ENCODE results near the gene ERV3-1.
A peak's percentile ranks its signal among the peaks of the same experiment; 100 is the strongest.
"Not testable (repeated sequence)": the region's sequence is repeated elsewhere in the genome, so short reads cannot be mapped to it uniquely, and the experiment has no call there.

Gene ERV3-1

GRCh38 chr7:64947252-64948000, 59.1 kb downstream of the ERV3-1 start:
- DNase-seq (ENCODE audit: low read depth in 2 of 2), result no peak
- TF ChIP-seq CTCF (IDR thresholded peaks at IDR 0.05; ENCODE audit: low read depth, low read length), result no peak
- H3K4me3 ChIP-seq (replicated peaks in 1 of 2; ENCODE audit: low read depth in 2 of 2, low read length in 2 of 2), result peak overlapping the region; percentile 14 to 15

GRCh38 chr7:64946772-64947171, 59.7 kb downstream of the ERV3-1 start:
- DNase-seq (ENCODE audit: low read depth in 2 of 2), result peak in 1 of 2 donors; percentile 4
- TF ChIP-seq CTCF (IDR thresholded peaks at IDR 0.05; ENCODE audit: low read depth, low read length), result peak; percentile 11
- H3K4me3 ChIP-seq (replicated peaks in 1 of 2; ENCODE audit: low read depth in 2 of 2, low read length in 2 of 2), result no peak overlapping the region

DNA sequence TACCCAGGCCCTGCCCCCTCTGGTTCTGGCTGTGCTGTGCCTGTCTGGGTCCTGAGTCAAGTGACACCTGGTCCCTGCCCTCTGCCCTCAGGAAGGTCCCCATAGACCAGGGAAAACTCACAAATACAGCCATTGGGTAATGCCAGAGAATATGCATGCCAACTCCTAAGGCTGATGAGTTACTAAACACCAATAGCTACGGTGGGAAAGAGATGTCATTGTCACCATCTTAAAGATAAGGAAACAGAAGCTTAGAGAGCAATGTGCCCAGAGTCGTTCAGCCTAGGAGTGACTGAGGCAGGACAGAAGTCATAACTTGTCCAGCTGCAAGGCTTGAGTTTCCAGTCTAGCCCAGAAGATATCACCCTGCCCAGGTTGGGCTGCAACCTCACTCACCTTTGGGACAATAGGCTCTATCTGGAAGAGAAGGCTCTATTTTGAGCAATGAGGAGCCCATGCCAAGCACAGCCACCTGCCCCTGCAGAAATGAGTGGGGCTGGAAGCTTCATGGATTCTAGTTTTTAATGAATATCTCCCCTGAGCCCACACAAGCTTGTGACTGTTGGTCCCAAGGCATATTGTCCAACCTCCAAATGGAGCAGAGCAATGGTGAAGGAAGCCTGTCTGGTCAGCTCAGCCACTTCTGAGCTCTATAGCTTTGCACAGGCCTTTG, 60.8 kb downstream of the ERV3-1 start:
- no peak for DNase-seq (ENCODE audit: low read depth in 2 of 2)
- TF ChIP-seq CTCF (IDR thresholded peaks at IDR 0.05; ENCODE audit: low read depth, low read length), result no peak
- H3K4me3 ChIP-seq (replicated peaks in 1 of 2; ENCODE audit: low read depth in 2 of 2, low read length in 2 of 2), result no peak overlapping the region

DNA sequence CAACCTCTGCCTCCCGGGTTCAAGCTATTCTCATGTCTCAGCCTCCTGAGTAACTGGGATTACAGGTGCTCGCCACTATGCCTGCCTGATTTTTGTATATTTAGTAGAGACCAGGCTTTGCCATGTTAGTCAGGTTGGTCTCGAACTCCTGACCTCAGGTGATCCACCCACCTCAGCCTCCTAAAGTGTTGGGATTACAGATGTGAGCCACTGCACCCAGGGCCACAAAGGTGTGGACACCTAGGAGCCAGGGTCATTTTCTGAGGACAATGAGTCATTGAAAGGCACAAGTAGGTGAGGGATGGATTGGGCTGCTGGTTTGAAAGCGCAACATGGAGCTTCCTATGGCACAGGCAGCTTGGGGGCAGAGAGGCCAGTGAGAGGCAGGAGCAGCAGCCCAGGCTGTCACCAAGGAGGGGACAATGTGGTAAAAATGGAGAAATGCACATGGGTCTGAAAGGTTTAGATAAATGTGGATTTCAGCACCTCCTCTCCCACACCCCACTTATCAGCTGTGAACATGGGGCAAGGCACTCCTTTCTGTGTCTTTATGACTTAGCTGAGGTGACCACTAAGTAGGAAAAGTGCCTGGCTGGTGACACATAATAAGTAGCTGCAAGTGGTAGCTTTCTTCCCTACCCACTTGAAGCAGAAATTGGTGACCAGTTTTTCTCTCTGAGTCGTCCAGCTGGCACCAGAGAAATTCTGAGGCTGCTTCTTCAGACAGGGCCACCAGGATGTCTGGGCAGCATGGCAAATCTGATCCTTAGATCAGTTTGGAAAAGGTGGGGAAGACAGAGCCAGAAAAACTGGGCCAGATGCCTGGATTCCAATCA, 61.6 kb downstream of the ERV3-1 start:
- DNase-seq (ENCODE audit: low read depth in 2 of 2); H3K4me3 ChIP-seq (replicated peaks in 1 of 2; ENCODE audit: low read depth in 2 of 2, low read length in 2 of 2): not testable (repeated sequence)

All from cardiac fibroblast (primary cell).